Stimulated activated CD4-positive, alpha-beta T cell treated with anti-CD3 and anti-CD28 coated beads, Interleukin-2, amount 100 ng/mL, for 24 hours (primary cell): Measurements from ENCODE around the gene SEMA3F.

ENCODE experiments used
- DNase-seq, 2 donors: peaks; one replicate each; pipeline ENCODE4 v3.0.0-alpha.2; 2020

Gene SEMA3F

GRCh38 chr3:50237754-50238548 lies 82.8 kb downstream of the SEMA3F start:
- DNase-seq = peak; percentile 87 to 91

- DNase-seq = peak in 1 of 2 donors; percentile 39
Observed at GRCh38 chr3:50238549-50239026, 83.5 kb downstream of the SEMA3F start.
